ENCODE measurements around the gene FBXW4. TPM values are rescaled to one million over a fixed set of nuclear protein-coding genes. Genes with fewer than 3 reads are reported as not detected.

The FBXW4 gene
- polyA plus RNA-seq, 1 of the 3 experiments (the other 2 are of a cell fraction), result 27.6 TPM

- CTCF ChIA-PET, result interaction anchor here (1.0 to 9.1 kb wide), 5 partner anchors 9 to 349 kb away, joined by 3 to 164 read pairs (median 4); no protein-coding TSS in a partner anchor
- H3K4me3 ChIP-seq (ENCODE audit: low read depth in 2 of 2, low read length in 1 of 2), result peak overlapping the region in 1 of 2 experiments; percentile 2; a peak in 1 of 4 replicates
- H3K36me3 ChIP-seq (replicated peaks in 1 of 2; ENCODE audit: control insufficient read depth in 1 of 2, insufficient read depth in 2 of 2, low read length in 1 of 2), result no peaks in the 10 kb centered on the region
- POLR2A ChIA-PET, result no interaction called here
- no peaks in the 10 kb centered on the region; the same call in 1 of the 2 replicates for H3K27me3 ChIP-seq (ENCODE audit: insufficient read depth)
- H3K4me1 ChIP-seq (ENCODE audit: control insufficient read depth in 1 of 2, insufficient read depth in 2 of 2, low read depth in 1 of 2, low read length in 1 of 2), result peaks cover 0 to 36% of the 10 kb centered on the region in 2 experiments; a peak in 1 of 4 replicates
- 83% methylated on average over 8 of the region's 8 CpGs for WGBS (ENCODE audit: low lambda C conversion rate)
- TF ChIP-seq RCOR1 (IDR thresholded peaks at IDR 0.05; ENCODE audit: low read length) (no peak), FOXM1 (IDR thresholded peaks at IDR 0.05; ENCODE audit: low read depth) (no peak), JUND (IDR thresholded peaks at IDR 0.05) (no peak), YY1 (IDR thresholded peaks at IDR 0.05; ENCODE audit: low read depth) (no peak), SIN3A (IDR thresholded peaks at IDR 0.05; ENCODE audit: borderline replicate concordance, low read depth, low read length) (no peak), ZBTB33 (IDR thresholded peaks at IDR 0.05; ENCODE audit: borderline replicate concordance, low read depth) (no peak), PBX3 (IDR thresholded peaks at IDR 0.05) (no peak), CHD2 (IDR thresholded peaks at IDR 0.05; ENCODE audit: low read length, partially characterized antibody) (no peak), FOXJ3 (CRISPR knock-in tag; IDR thresholded peaks at IDR 0.05) (no peak)
- H3K9me3 ChIP-seq, result no peaks in the 10 kb centered on the region
- H3K27ac ChIP-seq (ENCODE audit: low read depth in 2 of 2, low read length in 1 of 2), result no peak overlapping the region
- no peaks in the 10 kb centered on the region for H4K20me1 ChIP-seq (ENCODE audit: insufficient read depth)
- H3F3A ChIP-seq (replicated peaks; ENCODE audit: insufficient read depth), result no peaks in the 10 kb centered on the region
- DNase-seq, result no peak
- H3K4me2 ChIP-seq, result no peak overlapping the region
- H2AFZ ChIP-seq (ENCODE audit: low read depth), result no peak overlapping the region
- no peaks in the 10 kb centered on the region for H3K9me2 ChIP-seq
- H3K79me2 ChIP-seq (ENCODE audit: insufficient read depth), result no peaks in the 10 kb centered on the region
- H3K9ac ChIP-seq, result no peak overlapping the region
These were observed 129.0 kb downstream of the FBXW4 start for GRCh38 chr10:101565936-101566332.

GRCh38 chr10:101565370-101565900 lies 129.5 kb downstream of the FBXW4 start:
- Histone ChIP-seq H3K27me3 (ENCODE audit: insufficient read depth) (no peaks in the 10 kb centered on the region; the same call in 1 of the 2 replicates), H3K4me1 (ENCODE audit: control insufficient read depth in 1 of 2, insufficient read depth in 2 of 2, low read depth in 1 of 2, low read length in 1 of 2) (peaks cover 0 to 36% of the 10 kb centered on the region in 2 experiments; a peak in 1 of 4 replicates), H3K4me2 (no peak overlapping the region), H3K9me2 (no peaks in the 10 kb centered on the region), H3K79me2 (ENCODE audit: insufficient read depth) (no peaks in the 10 kb centered on the region), H2AFZ (ENCODE audit: low read depth) (no peak overlapping the region), H3F3A (replicated peaks; ENCODE audit: insufficient read depth) (no peaks in the 10 kb centered on the region), H4K20me1 (ENCODE audit: insufficient read depth) (no peaks in the 10 kb centered on the region), H3K27ac (ENCODE audit: low read depth in 2 of 2, low read length in 1 of 2) (no peak overlapping the region), H3K4me3 (ENCODE audit: low read depth in 2 of 2, low read length in 1 of 2) (no peak overlapping the region), H3K9ac (no peak overlapping the region), H3K9me3 (no peaks in the 10 kb centered on the region), H3K36me3 (replicated peaks in 1 of 2; ENCODE audit: control insufficient read depth in 1 of 2, insufficient read depth in 2 of 2, low read length in 1 of 2) (no peaks in the 10 kb centered on the region)
- no peak for DNase-seq
- TF ChIP-seq POLR2AphosphoS5 (IDR thresholded peaks at IDR 0.05; ENCODE audit: low read depth, low read length), result no peak
- TF ChIP-seq RCOR1 (IDR thresholded peaks at IDR 0.05; ENCODE audit: low read length), result no peak
- no peak for TF ChIP-seq JUND (IDR thresholded peaks at IDR 0.05)
- no peak for TF ChIP-seq CHD2 (IDR thresholded peaks at IDR 0.05; ENCODE audit: low read length, partially characterized antibody)
- TF ChIP-seq RAD21 (IDR thresholded peaks at IDR 0.05; ENCODE audit: low read length), result no peak
- TF ChIP-seq PBX3 (IDR thresholded peaks at IDR 0.05), result no peak
- TF ChIP-seq, protein P1, sequence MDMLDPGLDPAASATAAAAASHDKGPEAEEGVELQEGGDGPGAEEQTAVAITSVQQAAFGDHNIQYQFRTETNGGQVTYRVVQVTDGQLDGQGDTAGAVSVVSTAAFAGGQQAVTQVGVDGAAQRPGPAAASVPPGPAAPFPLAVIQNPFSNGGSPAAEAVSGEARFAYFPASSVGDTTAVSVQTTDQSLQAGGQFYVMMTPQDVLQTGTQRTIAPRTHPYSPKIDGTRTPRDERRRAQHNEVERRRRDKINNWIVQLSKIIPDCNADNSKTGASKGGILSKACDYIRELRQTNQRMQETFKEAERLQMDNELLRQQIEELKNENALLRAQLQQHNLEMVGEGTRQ (IDR thresholded peaks at IDR 0.05; ENCODE audit: borderline replicate concordance, low read depth, low read length), result no peak
- TF ChIP-seq EP300 (IDR thresholded peaks at IDR 0.05; ENCODE audit: borderline replicate concordance in 1 of 2, low read depth in 1 of 2, low read length in 1 of 2), result no peak
- TF ChIP-seq RXRA (IDR thresholded peaks at IDR 0.05; ENCODE audit: borderline replicate concordance, low read depth), result no peak
- ChIA-PET CTCF (interaction anchor here (1.0 to 9.1 kb wide), 5 partner anchors 8 to 348 kb away, joined by 3 to 164 read pairs (median 4); no protein-coding TSS in a partner anchor), POLR2A (no interaction called here)
- WGBS (ENCODE audit: low lambda C conversion rate), result 100% methylated on average over 4 of the region's 5 CpGs
